ENCODE data around the gene ELMO3. TPM values are rescaled to one million over a fixed set of nuclear protein-coding genes. Genes with fewer than 3 reads are reported as not detected.
A peak's percentile ranks its signal among the peaks of the same experiment; 100 is the strongest.

ELMO3 gene
- total RNA-seq, 1 donor from 2014 or later, result 17.5 TPM

DNA sequence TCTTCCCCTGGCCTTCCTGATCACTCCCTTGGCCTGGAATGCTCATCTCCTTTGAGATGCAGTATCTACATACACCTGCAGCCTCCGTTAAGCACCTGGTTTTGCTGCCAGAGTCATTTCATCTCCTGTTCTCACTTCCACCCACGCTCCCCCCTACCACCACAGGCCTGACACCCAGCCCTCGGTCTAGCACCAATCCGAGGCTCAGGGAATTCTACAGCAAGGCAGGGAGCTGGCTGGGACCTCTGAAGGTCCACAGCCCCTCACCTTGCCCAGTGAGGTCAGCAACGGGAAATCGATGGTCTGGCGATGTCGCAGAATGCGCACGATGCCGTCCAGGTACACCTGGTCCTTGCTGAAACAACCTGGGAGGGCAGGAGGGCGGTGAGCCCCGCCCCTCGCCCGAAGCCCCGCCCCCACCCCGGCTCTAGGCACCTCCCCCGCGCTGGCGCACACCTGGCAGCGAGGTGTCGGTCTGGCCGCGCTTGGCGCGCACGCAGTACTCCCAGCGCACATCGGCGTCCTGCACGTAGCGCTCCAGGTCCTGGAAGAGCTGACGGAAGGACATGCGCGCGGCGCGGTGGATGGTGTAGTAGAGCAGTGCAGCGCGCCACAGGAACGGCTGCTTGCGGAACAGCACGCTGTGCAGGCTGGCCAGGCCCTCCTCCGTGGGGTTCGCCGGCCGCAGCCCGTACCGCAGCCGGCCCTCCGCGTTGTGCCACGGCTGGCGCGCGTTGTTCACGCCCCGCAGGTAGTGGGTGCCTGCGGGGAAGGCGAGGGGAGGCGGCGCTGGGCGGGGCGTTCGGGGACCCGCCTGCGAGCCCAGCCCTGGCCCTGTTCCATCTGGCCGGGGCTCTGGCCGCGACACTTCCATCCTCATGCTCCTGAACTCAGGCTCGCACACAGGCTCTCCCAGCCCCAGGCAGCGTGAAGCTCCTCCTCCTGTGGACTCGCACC is 20.9 kb upstream of the ELMO3 start:
- ATAC-seq, result peak; percentile 78

DNA sequence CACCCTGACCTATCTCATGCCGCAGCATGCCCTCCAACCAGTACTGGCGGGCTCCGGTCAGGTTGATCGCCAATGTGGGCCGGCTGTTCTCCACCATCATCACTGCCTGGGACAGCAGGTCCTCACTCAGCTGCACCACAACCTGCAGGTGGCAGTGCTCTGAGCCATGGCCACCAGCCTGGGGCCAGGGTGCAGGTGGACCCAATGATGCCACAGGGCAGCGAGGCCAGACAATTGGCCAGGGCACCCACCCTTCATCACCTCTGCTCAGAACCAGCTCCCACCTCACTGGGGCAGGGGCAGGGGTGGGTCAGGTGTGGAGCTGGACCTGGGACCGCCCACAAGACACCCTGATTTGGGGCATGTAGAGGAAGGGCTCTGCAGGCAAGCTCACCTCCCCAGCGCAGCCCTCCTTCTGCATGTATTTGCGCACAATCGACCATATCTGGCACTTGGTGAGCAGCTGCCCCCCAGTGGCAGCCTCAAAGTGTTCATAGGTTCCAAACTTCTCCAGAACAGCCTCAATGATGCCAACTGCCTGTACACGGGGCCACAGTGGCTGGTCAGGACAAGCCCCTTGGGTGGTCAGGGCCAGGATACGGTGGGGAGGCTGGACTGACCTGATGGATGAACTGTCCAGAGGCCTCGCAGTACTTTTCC is 19.4 kb upstream of the ELMO3 start:
- no peak for ATAC-seq

More for the DNA sequence above, 20.9 kb upstream of the ELMO3 start:
- Histone ChIP-seq H3K9me3 (no peaks in the 10 kb centered on the region), H3K4me3 (peak overlapping the region; percentile 49), H3K27me3 (no peaks in the 10 kb centered on the region), H3K36me3 (no peaks in the 10 kb centered on the region), H3K4me1 (peaks cover 42% of the 10 kb centered on the region), H3K27ac (peak overlapping the region; percentile 61)
- peak; percentile 93 for DNase-seq
- intact Hi-C loops (cut with DNase I), result no loop called here
- TF ChIP-seq, protein P1, sequence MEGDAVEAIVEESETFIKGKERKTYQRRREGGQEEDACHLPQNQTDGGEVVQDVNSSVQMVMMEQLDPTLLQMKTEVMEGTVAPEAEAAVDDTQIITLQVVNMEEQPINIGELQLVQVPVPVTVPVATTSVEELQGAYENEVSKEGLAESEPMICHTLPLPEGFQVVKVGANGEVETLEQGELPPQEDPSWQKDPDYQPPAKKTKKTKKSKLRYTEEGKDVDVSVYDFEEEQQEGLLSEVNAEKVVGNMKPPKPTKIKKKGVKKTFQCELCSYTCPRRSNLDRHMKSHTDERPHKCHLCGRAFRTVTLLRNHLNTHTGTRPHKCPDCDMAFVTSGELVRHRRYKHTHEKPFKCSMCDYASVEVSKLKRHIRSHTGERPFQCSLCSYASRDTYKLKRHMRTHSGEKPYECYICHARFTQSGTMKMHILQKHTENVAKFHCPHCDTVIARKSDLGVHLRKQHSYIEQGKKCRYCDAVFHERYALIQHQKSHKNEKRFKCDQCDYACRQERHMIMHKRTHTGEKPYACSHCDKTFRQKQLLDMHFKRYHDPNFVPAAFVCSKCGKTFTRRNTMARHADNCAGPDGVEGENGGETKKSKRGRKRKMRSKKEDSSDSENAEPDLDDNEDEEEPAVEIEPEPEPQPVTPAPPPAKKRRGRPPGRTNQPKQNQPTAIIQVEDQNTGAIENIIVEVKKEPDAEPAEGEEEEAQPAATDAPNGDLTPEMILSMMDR (IDR thresholded peaks at IDR 0.05), result peak; percentile 7

DNA sequence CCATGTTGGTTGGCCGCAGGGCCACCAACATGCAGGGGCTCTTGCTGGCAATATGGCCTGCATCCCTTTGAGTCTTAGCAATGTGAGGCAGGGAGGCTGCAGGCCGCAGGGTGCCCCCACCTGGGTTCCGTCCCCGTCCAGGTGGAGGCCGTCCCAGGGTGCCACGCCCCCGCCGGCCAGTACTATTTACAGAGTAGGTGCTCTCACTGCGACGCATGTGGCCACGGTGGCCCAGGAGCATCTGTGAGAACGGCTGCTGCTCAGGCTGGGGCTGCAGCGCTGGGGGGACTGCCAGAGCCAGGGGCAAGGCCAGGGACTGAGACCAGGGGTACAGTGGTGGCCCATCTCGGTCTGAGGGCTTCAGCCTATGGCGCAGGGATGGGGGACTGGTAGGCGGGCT is 18.8 kb upstream of the ELMO3 start:
- Histone ChIP-seq H3K27ac (no peak overlapping the region), H3K27me3 (no peaks in the 10 kb centered on the region), H3K36me3 (no peaks in the 10 kb centered on the region), H3K4me3 (no peak overlapping the region), H3K4me1 (peaks cover 34% of the 10 kb centered on the region), H3K9me3 (no peaks in the 10 kb centered on the region)
- ATAC-seq (no peak), DNase-seq (no peak)
- intact Hi-C loops (cut with DNase I), result no loop called here
- TF ChIP-seq, protein P1 (IDR thresholded peaks at IDR 0.05), result no peak

More for the DNA sequence above, 19.4 kb upstream of the ELMO3 start:
- H3K36me3 ChIP-seq, result no peaks in the 10 kb centered on the region
- no peaks in the 10 kb centered on the region for H3K27me3 ChIP-seq
- H3K4me3 ChIP-seq, result no peak overlapping the region
- H3K4me1 ChIP-seq, result peaks cover 34% of the 10 kb centered on the region
- intact Hi-C loops (cut with DNase I), result no loop called here
- no peaks in the 10 kb centered on the region for H3K9me3 ChIP-seq
- H3K27ac ChIP-seq, result no peak overlapping the region
- DNase-seq, result no peak
- TF ChIP-seq, protein P1 (IDR thresholded peaks at IDR 0.05), result no peak

DNA sequence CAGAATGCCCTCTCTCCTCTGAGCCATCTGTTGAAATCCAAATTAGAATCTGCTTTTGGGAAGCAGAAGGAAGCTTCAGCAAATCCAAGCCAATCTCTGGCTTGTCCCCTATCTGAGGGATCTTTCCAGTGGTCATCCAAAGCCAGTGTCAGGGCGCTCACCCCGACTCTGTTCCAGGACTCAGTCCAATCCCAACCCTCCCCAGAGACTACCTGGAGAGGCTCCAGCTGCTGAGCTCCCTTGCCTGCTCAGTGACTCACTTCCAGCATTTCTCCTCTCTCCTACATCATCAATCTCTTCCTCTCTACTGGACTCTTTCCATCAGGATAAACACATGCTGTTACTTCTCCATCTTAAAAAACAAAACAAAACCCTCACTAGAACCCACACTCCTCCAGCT is 17.6 kb upstream of the ELMO3 start:
- no peak for ATAC-seq
- peaks cover 39% of the 10 kb centered on the region for H3K4me1 ChIP-seq
- intact Hi-C loops (cut with DNase I), result no loop called here
- H3K27me3 ChIP-seq, result no peaks in the 10 kb centered on the region
- H3K27ac ChIP-seq, result peak overlapping the region; percentile 24
- no peaks in the 10 kb centered on the region for H3K9me3 ChIP-seq
- H3K36me3 ChIP-seq, result no peaks in the 10 kb centered on the region
- DNase-seq, result no peak
- TF ChIP-seq, protein P1 (IDR thresholded peaks at IDR 0.05), result no peak
- no peak overlapping the region for H3K4me3 ChIP-seq

DNA sequence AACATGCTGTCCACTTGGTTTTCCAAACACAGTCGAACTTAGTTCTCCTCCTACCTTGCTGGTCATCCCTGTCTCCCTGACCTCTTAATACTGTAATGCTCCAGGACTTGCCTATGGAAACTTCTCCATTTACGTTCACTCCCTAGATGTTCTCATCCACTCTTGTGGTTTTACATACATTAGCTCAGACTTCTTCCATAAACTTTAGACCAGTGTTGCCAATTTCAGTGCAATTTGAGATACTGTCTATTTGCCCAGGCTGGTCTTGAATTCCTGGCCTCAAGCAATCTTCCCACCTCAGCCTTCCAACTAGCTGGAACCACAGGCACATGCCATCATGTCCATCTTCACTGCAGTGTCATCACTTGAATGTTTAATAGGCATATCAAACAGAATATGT is 16.6 kb upstream of the ELMO3 start:
- Histone ChIP-seq H3K9me3 (no peaks in the 10 kb centered on the region), H3K27me3 (no peaks in the 10 kb centered on the region), H3K4me3 (no peak overlapping the region), H3K27ac (no peak overlapping the region), H3K4me1 (peaks cover 38% of the 10 kb centered on the region), H3K36me3 (no peaks in the 10 kb centered on the region)
- intact Hi-C loops (cut with DNase I), result no loop called here
- TF ChIP-seq, protein P1 (IDR thresholded peaks at IDR 0.05), result no peak
- no peak for ATAC-seq
- no peak for DNase-seq

All from upper lobe of right lung (tissue), 1 donor.